Caco-2 (cell line): Measurements from ENCODE around the gene NF2. TPM values are rescaled to one million over a fixed set of nuclear protein-coding genes. Genes with fewer than 3 reads are reported as not detected.
A peak's percentile ranks its signal among the peaks of the same experiment; 100 is the strongest.

ENCODE experiments used
- BruUV-seq: library from RNA; stranded (reverse); fragments of 400-500 nt; replicated peaks from 2 replicates; lab custom pipeline; 2021; lab: Mats Ljungman, UMichigan
- CTCF ChIA-PET: fragments of 300-600 bp; sonication (Branson Sonifier 250); formaldehyde crosslinking; loops from one replicate; lab custom pipeline; 2022; ENCODE audit warnings: antibody characterized with exemption; lab: Charles Lee
- POLR2A ChIA-PET: fragments of 300-600 bp; sonication (Branson Sonifier 250); formaldehyde crosslinking; loops from one replicate; lab custom pipeline; 2022; ENCODE audit warnings: antibody characterized with exemption; lab: Charles Lee
- DNase-seq, 2 experiments: peaks; one replicate each; pipeline versions ENCODE4 v3.0.0 to v3.0.0-alpha.2; 2020 to 2022
- H3K27me3 ChIP-seq: replicated peaks from 2 replicates; pipeline ENCODE4 v1.6.0; 2011; ENCODE audit warnings: low read length; ENCODE audit not compliant: control insufficient read depth, insufficient read depth
- H3K36me3 ChIP-seq: 2 replicates; pipeline ENCODE4 v1.5.1; 2011; ENCODE audit warnings: low read length; ENCODE audit not compliant: control insufficient read depth, insufficient read depth
- H3K4me1 ChIP-seq: fragments of 250-450 bp; sonication (Bioruptor Pico); 2 replicates; pipeline ENCODE4 v1.5.1; 2020; ENCODE audit warnings: mild to moderate bottlenecking
- H3K4me3 ChIP-seq: 2 replicates; pipeline ENCODE4 v1.5.1; 2011; ENCODE audit warnings: low read depth, mild to moderate bottlenecking, control low read depth, low read length
- H3K9me3 ChIP-seq: fragments of 250-450 bp; sonication (Bioruptor Pico); 2 replicates; pipeline ENCODE4 v1.5.1; 2020; ENCODE audit warnings: mild to moderate bottlenecking, moderate library complexity
- H3K27ac Mint-ChIP-seq: one replicate; pipeline ENCODE4 v1.8.0; 2022; ENCODE audit warnings: mixed read lengths; ENCODE audit not compliant: unreplicated experiment
- H3K27me3 Mint-ChIP-seq: one replicate; pipeline ENCODE4 v1.8.0; 2022; ENCODE audit warnings: mixed read lengths; ENCODE audit not compliant: insufficient read depth, unreplicated experiment
- H3K36me3 Mint-ChIP-seq: one replicate; pipeline ENCODE4 v1.8.0; 2022; ENCODE audit warnings: mild to moderate bottlenecking, mixed read lengths; ENCODE audit not compliant: insufficient read depth, unreplicated experiment
- H3K4me1 Mint-ChIP-seq: one replicate; pipeline ENCODE4 v1.8.0; 2022; ENCODE audit warnings: low read depth, mixed read lengths; ENCODE audit not compliant: unreplicated experiment
- H3K4me3 Mint-ChIP-seq: one replicate; pipeline ENCODE4 v1.8.0; 2022; ENCODE audit warnings: mild to moderate bottlenecking, moderate library complexity, mixed read lengths; ENCODE audit not compliant: unreplicated experiment
- H3K9me3 Mint-ChIP-seq: one replicate; pipeline ENCODE4 v1.8.0; 2022; ENCODE audit warnings: mixed read lengths; ENCODE audit not compliant: unreplicated experiment
- intact Hi-C: fragments of 100-400 bp; cut with micrococcal nuclease; formaldehyde crosslinking; loops from one replicate; pipeline ENCODE4 v1.10.0; 2022; ENCODE audit not compliant: unreplicated experiment
- total RNA-seq: library from RNA; stranded (reverse); gene quantifications from 2 replicates; pipeline ENCODE4 v1.2.3, GENCODE V29; 2022
- TF ChIP-seq, protein P1 (sequence below), 2 experiments: fragments of 200-600 bp in 1 of 2; IDR thresholded peaks; 1 replicate in 1 of 2; 2 replicates in 1 of 2; pipeline versions ENCODE4 v1.5.1 to v1.8.0; 2011 to 2022; ENCODE audit warnings: antibody characterized with exemption in 1 of 2, control low read depth in 1 of 2, inconsistent platforms in 1 of 2, low read depth in 1 of 2, low read length in 1 of 2, mild to moderate bottlenecking in 1 of 2, moderate library complexity in 1 of 2; ENCODE audit not compliant: insufficient read depth in 1 of 2, severe bottlenecking in 1 of 2, unreplicated experiment in 1 of 2

Gene NF2
- total RNA-seq, 1 experiment from 2014 or later = 53.2 TPM

GRCh38 chr22:29718949-29719898, 115.8 kb downstream of the NF2 start:
- BruUV-seq = no TSS peak
- no peak for DNase-seq
- Mint-ChIP-seq H3K4me3 (peak overlapping the region; percentile 48), H3K9me3 (no peaks in the 10 kb centered on the region), H3K4me1 (no peaks in the 10 kb centered on the region), H3K36me3 (no peaks in the 10 kb centered on the region), H3K27ac (no peak overlapping the region), H3K27me3 (peaks cover 16% of the 10 kb centered on the region)
- H3K36me3 ChIP-seq = no peaks in the 10 kb centered on the region
- H3K9me3 ChIP-seq = no peaks in the 10 kb centered on the region
- no peak overlapping the region; the same call in 1 of the 2 replicates for H3K4me3 ChIP-seq
- intact Hi-C loops = no loop called here
- POLR2A ChIA-PET = no interaction called here
- no peaks in the 10 kb centered on the region for H3K4me1 ChIP-seq
- CTCF ChIA-PET = interaction anchor here (2.3 kb wide), 1 partner anchor 83 kb away, joined by 5 read pairs; no protein-coding TSS in a partner anchor
- no peaks in the 10 kb centered on the region; the same call in 1 of the 2 replicates for H3K27me3 ChIP-seq
- TF ChIP-seq, protein P1, sequence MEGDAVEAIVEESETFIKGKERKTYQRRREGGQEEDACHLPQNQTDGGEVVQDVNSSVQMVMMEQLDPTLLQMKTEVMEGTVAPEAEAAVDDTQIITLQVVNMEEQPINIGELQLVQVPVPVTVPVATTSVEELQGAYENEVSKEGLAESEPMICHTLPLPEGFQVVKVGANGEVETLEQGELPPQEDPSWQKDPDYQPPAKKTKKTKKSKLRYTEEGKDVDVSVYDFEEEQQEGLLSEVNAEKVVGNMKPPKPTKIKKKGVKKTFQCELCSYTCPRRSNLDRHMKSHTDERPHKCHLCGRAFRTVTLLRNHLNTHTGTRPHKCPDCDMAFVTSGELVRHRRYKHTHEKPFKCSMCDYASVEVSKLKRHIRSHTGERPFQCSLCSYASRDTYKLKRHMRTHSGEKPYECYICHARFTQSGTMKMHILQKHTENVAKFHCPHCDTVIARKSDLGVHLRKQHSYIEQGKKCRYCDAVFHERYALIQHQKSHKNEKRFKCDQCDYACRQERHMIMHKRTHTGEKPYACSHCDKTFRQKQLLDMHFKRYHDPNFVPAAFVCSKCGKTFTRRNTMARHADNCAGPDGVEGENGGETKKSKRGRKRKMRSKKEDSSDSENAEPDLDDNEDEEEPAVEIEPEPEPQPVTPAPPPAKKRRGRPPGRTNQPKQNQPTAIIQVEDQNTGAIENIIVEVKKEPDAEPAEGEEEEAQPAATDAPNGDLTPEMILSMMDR (IDR thresholded peaks at IDR 0.05; ENCODE audit: insufficient read depth in 1 of 2, low read depth in 1 of 2, low read length in 1 of 2, severe bottlenecking in 1 of 2, unreplicated experiment in 1 of 2) = no peak

GRCh38 chr22:29719899-29720645, 116.6 kb downstream of the NF2 start, which contains the start of gene CABP7:
TSS of gene CABP7 (plus strand) at chr22:29720003. CDS start at chr22:29720425, 422 bp downstream.
- ChIA-PET POLR2A (no interaction called here), CTCF (no interaction called here)
- intact Hi-C loops = no loop called here
- Mint-ChIP-seq H3K4me1 (no peaks in the 10 kb centered on the region), H3K27ac (no peak within 1 kb of the TSS), H3K27me3 (peaks cover 16% of the 10 kb centered on the region), H3K36me3 (no peaks in the 10 kb centered on the region), H3K4me3 (peak within 1 kb of the TSS; percentile 51), H3K9me3 (no peaks in the 10 kb centered on the region)
- TF ChIP-seq, protein P1 (IDR thresholded peaks at IDR 0.05; ENCODE audit: insufficient read depth in 1 of 2, low read depth in 1 of 2, low read length in 1 of 2, severe bottlenecking in 1 of 2, unreplicated experiment in 1 of 2) = no peak
- BruUV-seq = no TSS peak
- peak within 1 kb of the TSS; percentile 14 for H3K4me3 ChIP-seq
- DNase-seq = no peak
- no peaks in the 10 kb centered on the region; the same call in 1 of the 2 replicates for H3K27me3 ChIP-seq
- no peaks in the 10 kb centered on the region for H3K36me3 ChIP-seq
- no peaks in the 10 kb centered on the region for H3K9me3 ChIP-seq
- H3K4me1 ChIP-seq = no peaks in the 10 kb centered on the region

- Mint-ChIP-seq H3K9me3 (no peaks in the 10 kb centered on the region), H3K27ac (no peak overlapping the region), H3K4me3 (peak overlapping the region; percentile 51), H3K36me3 (no peaks in the 10 kb centered on the region), H3K4me1 (no peaks in the 10 kb centered on the region), H3K27me3 (peaks cover 15% of the 10 kb centered on the region)
- BruUV-seq = no TSS peak
- TF ChIP-seq, protein P1 (IDR thresholded peaks at IDR 0.05; ENCODE audit: insufficient read depth in 1 of 2, low read depth in 1 of 2, low read length in 1 of 2, severe bottlenecking in 1 of 2, unreplicated experiment in 1 of 2) = no peak
- DNase-seq = no peak
- POLR2A ChIA-PET = no interaction called here
- Histone ChIP-seq H3K36me3 (no peaks in the 10 kb centered on the region), H3K4me1 (no peaks in the 10 kb centered on the region), H3K9me3 (no peaks in the 10 kb centered on the region), H3K27me3 (no peaks in the 10 kb centered on the region), H3K4me3 (no peak overlapping the region)
- intact Hi-C loops = no loop called here
- CTCF ChIA-PET = no interaction called here
Measured at GRCh38 chr22:29720811-29721323, 117.4 kb downstream of the NF2 start.
